ENCODE measurements around the gene CLCA4. TPM values are rescaled to one million over a fixed set of nuclear protein-coding genes. Genes with fewer than 3 reads are reported as not detected.

CLCA4 gene
- polyA plus RNA-seq, 1 donor from 2014 or later, result 0.16 TPM

DNA sequence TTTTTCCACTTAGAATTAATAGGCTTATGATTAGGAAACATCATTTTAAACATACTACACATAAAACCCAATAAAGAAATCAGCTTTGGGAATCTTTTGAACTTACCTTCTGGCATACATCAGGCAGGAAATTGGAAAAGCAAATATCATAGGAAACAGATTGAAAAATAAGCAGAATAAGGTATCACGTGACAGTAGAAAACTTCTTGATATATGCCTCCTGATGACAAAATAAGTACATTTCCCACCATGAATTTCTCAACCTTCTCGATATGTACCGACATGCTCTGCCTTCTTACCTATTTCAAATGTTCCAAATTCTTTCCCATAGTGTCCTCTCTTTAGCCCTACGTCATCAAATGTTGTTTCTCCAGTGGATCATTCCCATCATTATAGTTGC is 72.4 kb downstream of the CLCA4 start:
- no peak overlapping the region for H3K27ac Mint-ChIP-seq
- no peaks in the 10 kb centered on the region for H3K36me3 Mint-ChIP-seq

DNA sequence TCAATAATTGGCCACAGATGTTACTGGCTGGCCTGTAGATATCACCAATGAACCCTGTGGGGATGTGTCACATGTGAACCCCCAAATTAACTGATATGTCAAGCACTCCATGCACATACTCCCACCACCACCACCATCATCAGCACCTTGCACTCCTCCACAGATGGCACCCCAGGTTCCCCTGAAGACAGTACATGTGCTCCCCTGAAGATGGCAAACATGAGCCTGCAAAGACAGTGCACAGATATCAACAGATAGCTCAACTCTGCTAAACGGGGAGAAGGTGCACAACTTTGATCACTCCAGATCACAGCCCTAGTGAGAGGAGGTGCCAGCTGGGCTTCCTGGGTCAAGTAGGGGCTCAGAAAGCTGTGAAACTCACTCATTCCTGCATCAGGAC is 74.4 kb downstream of the CLCA4 start:
- peaks cover 2 to 8% (median 7%) of the 10 kb centered on the region in 3 donors for H3K9me3 Mint-ChIP-seq
- peaks cover 2% of the 10 kb centered on the region for H3K27me3 Mint-ChIP-seq
- H3K4me3 Mint-ChIP-seq, result no peak overlapping the region
- peaks cover 6 to 13% (median 13%) of the 10 kb centered on the region in 3 donors for H3K4me1 Mint-ChIP-seq
- H3K36me3 Mint-ChIP-seq, result peaks cover 3% of the 10 kb centered on the region
- no peak overlapping the region for H3K27ac Mint-ChIP-seq

More for the DNA sequence above, 72.4 kb downstream of the CLCA4 start:
- Mint-ChIP-seq H3K4me3 (no peak overlapping the region), H3K9me3 (peaks cover under 1 to 5% (median 4%) of the 10 kb centered on the region in 3 donors), H3K4me1 (peaks cover 13 to 19% (median 19%) of the 10 kb centered on the region in 3 donors), H3K27me3 (peaks cover 2% of the 10 kb centered on the region)

Other genes with a start within 250 kb of the CLCA4 start
- 23.1 TPM for gene ODF2L, start 150.8 kb upstream of the CLCA4 start, polyA plus RNA-seq
- not detected for gene CLCA2, start 122.9 kb upstream of the CLCA4 start, polyA plus RNA-seq
- gene CLCA1, start 78.2 kb upstream of the CLCA4 start, polyA plus RNA-seq, result not detected
- 42.1 TPM for gene SH3GLB1, start 157.5 kb downstream of the CLCA4 start, polyA plus RNA-seq